CD8-positive, alpha-beta memory T cell (primary cell): Measurements from ENCODE around the gene METTL1. TPM values are rescaled to one million over a fixed set of nuclear protein-coding genes. Genes with fewer than 3 reads are reported as not detected.
"Not testable (repeated sequence)": the region's sequence is repeated elsewhere in the genome, so short reads cannot be mapped to it uniquely, and the experiment has no call there.

Source experiments
- CTCF ChIA-PET: fragments of 350-600 bp; sonication (Branson Sonifier 250); formaldehyde crosslinking; loops from one replicate; lab custom pipeline; 2021; ENCODE audit warnings: antibody characterized with exemption; lab: Charles Lee
- POLR2A ChIA-PET: fragments of 350-600 bp; sonication (Branson Sonifier 250); formaldehyde crosslinking; loops from one replicate; lab custom pipeline; 2021; ENCODE audit warnings: antibody characterized with exemption; lab: Charles Lee
- DNase-seq, 5 donors: peaks; one replicate each; pipeline versions ENCODE4 v3.0.0 to v3.0.0-alpha.2; 2020 to 2022; ENCODE audit warnings: mixed read lengths in 1 of 5
- H3K27ac ChIP-seq: one replicate; pipeline ENCODE4 v1.7.0; 2013; ENCODE audit warnings: low read depth, mild to moderate bottlenecking, low read length, moderate library complexity
- H3K27me3 ChIP-seq: 2 replicates; pipeline ENCODE4 v1.7.0; 2013; ENCODE audit warnings: low read length, mild to moderate bottlenecking; ENCODE audit not compliant: insufficient read depth, poor library complexity, severe bottlenecking
- H3K36me3 ChIP-seq: 2 replicates; pipeline ENCODE4 v1.7.0; 2013; ENCODE audit warnings: mild to moderate bottlenecking, low read length, moderate library complexity; ENCODE audit not compliant: insufficient read depth
- H3K4me1 ChIP-seq: 2 replicates; pipeline ENCODE4 v1.7.0; 2013; ENCODE audit warnings: mild to moderate bottlenecking, low read length, moderate library complexity; ENCODE audit not compliant: insufficient read depth
- H3K4me3 ChIP-seq: 2 replicates; pipeline ENCODE4 v1.7.0; 2013; ENCODE audit warnings: mild to moderate bottlenecking, low read length
- H3K9me3 ChIP-seq: 2 replicates; pipeline ENCODE4 v1.7.0; 2013; ENCODE audit warnings: mild to moderate bottlenecking, low read length
- H3K27ac Mint-ChIP-seq, 8 donors: one replicate each; pipeline ENCODE4 v1.8.0; 2020 to 2021; ENCODE audit warnings: mixed read lengths in 8 of 8, mild to moderate bottlenecking in 6 of 8, inconsistent platforms in 3 of 8, moderate library complexity in 3 of 8
- H3K27me3 Mint-ChIP-seq, 2 donors: one replicate each; pipeline ENCODE4 v1.8.0; 2020 to 2021; ENCODE audit warnings: mixed read lengths in 2 of 2, mild to moderate bottlenecking in 1 of 2, moderate library complexity in 1 of 2
- H3K36me3 Mint-ChIP-seq, 3 donors: one replicate each; pipeline ENCODE4 v1.8.0; 2020 to 2021; ENCODE audit warnings: mixed read lengths in 3 of 3, inconsistent platforms in 1 of 3, mild to moderate bottlenecking in 1 of 3
- H3K4me1 Mint-ChIP-seq, 3 donors: one replicate each; pipeline ENCODE4 v1.8.0; 2020 to 2021; ENCODE audit warnings: mixed read lengths in 3 of 3, inconsistent platforms in 1 of 3, mild to moderate bottlenecking in 1 of 3
- H3K4me3 Mint-ChIP-seq, 7 donors: one replicate each; pipeline ENCODE4 v1.8.0; 2020 to 2021; ENCODE audit warnings: mixed read lengths in 7 of 7, mild to moderate bottlenecking in 6 of 7, moderate library complexity in 4 of 7, inconsistent platforms in 2 of 7
- H3K9me3 Mint-ChIP-seq, 5 donors: one replicate each; pipeline ENCODE4 v1.8.0; 2020 to 2022; ENCODE audit warnings: mixed read lengths in 5 of 5, mild to moderate bottlenecking in 3 of 5, moderate library complexity in 2 of 5, inconsistent platforms in 1 of 5
- polyA plus RNA-seq: library from polyadenylated mRNA; unstranded; fragments of 300-500 nt; fragmentation: Illumina TruSeq; gene quantifications from one replicate; pipeline ENCODE4 v1.2.3, GENCODE V29; 2021
- total RNA-seq, 2 experiments: library from RNA; stranded (reverse); gene quantifications; one replicate each; pipeline ENCODE4 v1.2.3, GENCODE V29; 2021

The METTL1 gene
- total RNA-seq, result 10 to 100 TPM; 69.8 to 74.2 TPM
- polyA plus RNA-seq, result 18.6 TPM

DNA sequence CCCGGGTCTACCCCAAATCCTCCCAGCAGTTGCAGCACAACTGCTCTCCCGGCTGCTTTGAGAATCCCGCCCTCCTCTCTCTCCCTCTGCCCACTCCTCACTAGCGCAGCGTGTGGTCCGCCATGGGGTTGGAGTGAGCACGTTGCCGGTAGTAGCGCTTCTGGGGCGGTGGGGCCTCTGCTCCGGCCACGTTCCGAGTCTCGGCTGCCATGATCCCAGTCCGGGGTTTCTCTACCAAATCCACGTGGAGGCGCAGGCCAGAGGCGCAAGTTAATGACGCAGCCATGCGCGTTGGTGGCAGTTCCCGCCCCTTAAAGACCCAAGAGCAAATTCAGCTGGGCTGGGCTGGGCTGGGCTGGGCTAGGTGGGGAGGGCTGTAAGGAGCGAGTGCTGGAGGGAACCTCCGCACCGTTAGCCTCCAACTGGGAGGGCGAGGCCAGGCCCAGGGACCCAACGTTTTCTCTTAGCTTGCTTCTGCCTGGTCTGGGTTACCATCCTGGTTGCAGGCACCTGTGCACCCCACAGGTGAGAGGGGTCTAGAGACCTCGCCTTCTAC, at the start of gene METTL1:
Gene METTL1, minus strand, starts transcription at position 233 of the 556 bp plus-strand sequence. Its CDS starts 22 bp downstream, at position 211.
- Histone ChIP-seq H3K36me3 (no peaks in the 10 kb centered on the region), H3K4me3 (peak within 1 kb of the TSS; percentile 93), H3K4me1 (peaks cover 12% of the 10 kb centered on the region), H3K9me3 (no peaks in the 10 kb centered on the region), H3K27me3 (peaks cover 1% of the 10 kb centered on the region), H3K27ac (peak within 1 kb of the TSS; percentile 89)
- ChIA-PET POLR2A (interaction anchor here (0.5 to 1.3 kb wide), 6 partner anchors 9 to 1300 kb away, joined by 4 to 6 read pairs (median 6); partner anchors contain the start of genes ATP23, TSFM and TSPAN31), CTCF (interaction anchor here (0.9 to 2.2 kb wide), 5 partner anchors 10 to 131 kb away, joined by 3 to 14 read pairs (median 3); partner anchors contain the start of gene TSFM)
- Mint-ChIP-seq H3K4me1 (peaks cover 19 to 23% (median 21%) of the 10 kb centered on the region in 3 donors), H3K4me3 (peak within 1 kb of the TSS; percentile 93 to 99 (median 96)), H3K9me3 (no peaks in the 10 kb centered on the region), H3K36me3 (peaks cover 7 to 18% (median 14%) of the 10 kb centered on the region in 3 donors), H3K27ac (peak within 1 kb of the TSS; percentile 92 to 99 (median 98)), H3K27me3 (peaks cover 0 to 5% of the 10 kb centered on the region in 2 donors)
- DNase-seq, result peak; percentile 82 to 92 (median 86)

- H3K9me3 ChIP-seq, H3K4me1 Mint-ChIP-seq, H3K27me3 ChIP-seq, H3K27me3 Mint-ChIP-seq, H3K9me3 Mint-ChIP-seq, H3K27ac ChIP-seq, POLR2A ChIA-PET, CTCF ChIA-PET, H3K4me3 Mint-ChIP-seq, H3K4me1 ChIP-seq, H3K4me3 ChIP-seq, DNase-seq: not testable (repeated sequence)
- H3K27ac Mint-ChIP-seq, result peak overlapping the region in 2 of 8 donors; percentile 26 to 45
- H3K36me3 Mint-ChIP-seq, result peaks cover 5 to 68% (median 14%) of the 10 kb centered on the region in 3 donors
- peaks cover 47% of the 10 kb centered on the region for H3K36me3 ChIP-seq
Observed at GRCh38 chr12:57821015-57821414, 49.1 kb upstream of the METTL1 start.

GRCh38 chr12:57820119-57820518, 48.2 kb upstream of the METTL1 start:
- H3K27me3 ChIP-seq, H3K27me3 Mint-ChIP-seq, H3K4me3 Mint-ChIP-seq, H3K4me1 ChIP-seq, POLR2A ChIA-PET, H3K4me3 ChIP-seq, H3K27ac ChIP-seq, DNase-seq, H3K4me1 Mint-ChIP-seq, H3K9me3 ChIP-seq, H3K9me3 Mint-ChIP-seq: not testable (repeated sequence)
- CTCF ChIA-PET, result interaction anchor here (2.0 kb wide), 1 partner anchor 12 kb away, joined by 6 read pairs; no protein-coding TSS in a partner anchor
- H3K36me3 Mint-ChIP-seq, result peaks cover 0 to 60% (median 9%) of the 10 kb centered on the region in 3 donors
- peak overlapping the region in 3 of 8 donors; percentile 11 to 61 (median 33) for H3K27ac Mint-ChIP-seq
- H3K36me3 ChIP-seq, result peaks cover 39% of the 10 kb centered on the region

GRCh38 chr12:57817990-57818331, 46.1 kb upstream of the METTL1 start:
- not testable (repeated sequence) for H3K9me3 ChIP-seq, H3K27ac ChIP-seq, H3K9me3 Mint-ChIP-seq, H3K4me3 Mint-ChIP-seq, H3K4me1 Mint-ChIP-seq, H3K4me1 ChIP-seq, H3K27me3 Mint-ChIP-seq, H3K27me3 ChIP-seq, H3K4me3 ChIP-seq, DNase-seq
- peak overlapping the region in 1 of 8 donors; percentile 26 for H3K27ac Mint-ChIP-seq
- CTCF ChIA-PET, result interaction anchor here (1.1 to 2.1 kb wide), 6 partner anchors 11 to 87 kb away, joined by 3 to 8 read pairs (median 6); no protein-coding TSS in a partner anchor
- H3K36me3 ChIP-seq, result peaks cover 17% of the 10 kb centered on the region
- H3K36me3 Mint-ChIP-seq, result peaks cover 0 to 39% (median 3%) of the 10 kb centered on the region in 3 donors
- POLR2A ChIA-PET, result interaction anchor here (1.0 to 1.4 kb wide), 3 partner anchors 29 to 47 kb away, joined by 3 to 9 read pairs (median 3); partner anchors contain the start of gene CTDSP2

DNA sequence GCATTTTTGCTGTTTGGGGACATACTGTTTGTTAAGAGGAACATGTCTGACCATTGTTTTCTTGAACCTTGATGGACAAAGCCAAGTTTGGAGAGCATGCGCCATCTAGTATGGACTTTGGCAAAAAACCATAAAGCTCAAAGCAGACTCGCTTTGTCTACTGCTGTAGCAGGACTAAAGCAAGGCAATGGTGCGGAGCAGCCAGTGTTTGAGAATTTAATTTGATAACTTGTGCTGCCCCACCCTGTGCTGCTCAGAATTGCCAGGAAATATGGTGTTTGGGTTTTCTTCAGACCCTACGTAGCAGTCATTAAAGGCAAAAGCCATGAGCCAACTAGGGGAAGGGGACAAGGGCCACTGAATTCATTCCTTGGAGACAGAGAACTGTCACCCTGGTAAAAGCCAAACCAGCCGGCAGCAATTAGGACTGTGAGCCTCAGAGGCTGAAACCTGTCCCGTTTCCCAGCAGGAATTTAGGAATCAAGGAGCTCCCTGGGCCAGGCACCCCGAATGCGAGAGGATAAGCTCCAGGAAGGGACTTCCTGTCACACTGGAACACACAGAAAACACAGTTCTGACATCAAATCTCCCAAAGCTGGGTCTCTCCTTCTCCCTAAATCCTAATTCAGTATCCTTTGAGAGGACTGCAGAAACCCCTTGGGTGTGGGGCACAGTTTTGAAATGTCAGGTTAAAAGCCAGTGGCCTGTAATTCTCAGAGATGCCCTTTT, 45.5 kb upstream of the METTL1 start:
- Mint-ChIP-seq H3K27ac (peak overlapping the region in 1 of 8 donors; percentile 26), H3K9me3 (no peaks in the 10 kb centered on the region)
- POLR2A ChIA-PET, result interaction anchor here (1.4 kb wide), 1 partner anchor 48 kb away, joined by 3 read pairs; no protein-coding TSS in a partner anchor

DNA sequence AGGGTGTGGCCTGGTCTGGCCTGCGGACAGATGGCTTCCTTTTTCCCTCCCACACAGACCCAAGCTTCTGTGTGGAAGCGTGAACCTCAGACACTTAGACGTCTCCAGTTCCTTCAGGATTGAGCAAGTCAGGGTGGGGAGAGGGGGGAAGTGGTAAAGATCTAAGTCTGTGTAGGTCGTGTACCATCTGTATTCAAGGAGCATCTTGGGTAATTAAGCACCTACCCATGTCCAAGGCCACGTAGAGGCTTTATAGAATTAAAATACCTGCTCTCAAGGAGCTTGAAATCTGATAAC, 44.9 kb upstream of the METTL1 start:
- no peaks in the 10 kb centered on the region for H3K4me1 ChIP-seq
- Mint-ChIP-seq H3K4me3 (no peak overlapping the region), H3K36me3 (peaks cover 0 to 33% (median 2%) of the 10 kb centered on the region in 3 donors), H3K27me3 (no peaks in the 10 kb centered on the region), H3K9me3 (no peaks in the 10 kb centered on the region), H3K27ac (no peak overlapping the region), H3K4me1 (peaks cover 3 to 8% (median 4%) of the 10 kb centered on the region in 3 donors)
- no peak overlapping the region for H3K27ac ChIP-seq
- CTCF ChIA-PET, result interaction anchor here (2.1 kb wide), 1 partner anchor 60 kb away, joined by 5 read pairs; no protein-coding TSS in a partner anchor
- peaks cover 5% of the 10 kb centered on the region for H3K36me3 ChIP-seq
- POLR2A ChIA-PET, result interaction anchor here (1.4 kb wide), 1 partner anchor 48 kb away, joined by 3 read pairs; no protein-coding TSS in a partner anchor
- no peak for DNase-seq
- no peak overlapping the region for H3K4me3 ChIP-seq
- H3K9me3 ChIP-seq, result no peaks in the 10 kb centered on the region
- no peaks in the 10 kb centered on the region for H3K27me3 ChIP-seq

More for the DNA sequence above, 45.5 kb upstream of the METTL1 start:
- Mint-ChIP-seq H3K36me3 (peaks cover 0 to 37% (median 0%) of the 10 kb centered on the region in 3 donors), H3K4me1 (peaks cover 3 to 8% (median 4%) of the 10 kb centered on the region in 3 donors), H3K4me3 (no peak overlapping the region), H3K27me3 (no peaks in the 10 kb centered on the region)
- Histone ChIP-seq H3K4me3 (no peak overlapping the region), H3K4me1 (no peaks in the 10 kb centered on the region), H3K27me3 (no peaks in the 10 kb centered on the region), H3K36me3 (peaks cover 12% of the 10 kb centered on the region), H3K27ac (no peak overlapping the region), H3K9me3 (no peaks in the 10 kb centered on the region)
- CTCF ChIA-PET, result interaction anchor here (1.1 to 2.1 kb wide), 4 partner anchors 12 to 88 kb away, joined by 3 to 8 read pairs (median 5); no protein-coding TSS in a partner anchor
- DNase-seq, result no peak

DNA sequence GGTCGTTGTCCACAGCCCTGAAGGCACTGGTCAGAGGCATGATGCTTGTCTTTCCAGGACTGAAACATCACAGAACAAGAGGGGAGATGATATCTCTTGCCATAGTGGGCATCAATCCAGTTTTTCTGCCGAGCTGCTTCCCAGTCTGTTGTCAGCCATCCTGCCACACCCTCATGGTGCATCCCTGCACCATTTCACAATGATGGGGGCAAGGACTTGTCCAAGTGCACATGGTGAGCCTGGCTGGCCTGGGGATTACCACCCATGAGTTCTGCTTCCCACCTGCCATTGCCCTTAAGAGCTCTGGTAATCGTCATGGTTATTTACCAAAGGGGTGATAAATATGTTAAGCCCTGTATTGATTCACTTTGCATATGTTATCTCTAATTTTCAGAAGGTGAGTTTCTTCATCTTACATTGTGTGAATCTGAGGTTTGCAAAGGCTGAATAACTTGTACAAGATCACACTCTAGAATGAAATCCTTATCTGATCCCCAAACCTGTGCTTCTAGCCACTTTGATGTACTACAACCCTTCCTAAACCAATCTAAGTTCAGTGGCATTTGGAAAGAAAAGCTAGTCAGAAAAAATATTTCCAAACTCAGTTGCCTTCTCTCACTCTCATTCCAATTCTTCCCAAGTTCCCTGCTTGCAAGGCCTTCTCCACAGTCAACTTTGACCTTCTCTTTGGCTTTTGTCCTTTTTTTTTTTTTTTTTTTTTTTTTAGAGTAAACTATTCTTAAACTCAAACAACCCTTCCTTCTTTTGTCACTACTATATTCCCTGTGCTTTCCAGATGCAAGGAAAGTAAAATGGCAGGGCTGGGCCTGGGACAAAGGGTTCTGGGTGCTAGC, 44.3 kb upstream of the METTL1 start:
- no peak for DNase-seq
- no peaks in the 10 kb centered on the region for H3K36me3 ChIP-seq
- no peaks in the 10 kb centered on the region for H3K27me3 Mint-ChIP-seq
- H3K27me3 ChIP-seq, result no peaks in the 10 kb centered on the region
- no peaks in the 10 kb centered on the region for H3K9me3 Mint-ChIP-seq
- CTCF ChIA-PET, result no interaction called here
- H3K27ac Mint-ChIP-seq, result peak overlapping the region in 3 of 8 donors; percentile 11 to 78 (median 74)
- peaks cover 0 to 32% (median 5%) of the 10 kb centered on the region in 3 donors for H3K36me3 Mint-ChIP-seq
- H3K4me1 ChIP-seq, result no peaks in the 10 kb centered on the region
- H3K9me3 ChIP-seq, result no peaks in the 10 kb centered on the region
- H3K27ac ChIP-seq, result no peak overlapping the region
- no peak overlapping the region for H3K4me3 ChIP-seq
- POLR2A ChIA-PET, result interaction anchor here (0.5 to 0.7 kb wide), 3 partner anchors 30 to 223 kb away, joined by 3 to 12 read pairs (median 11); partner anchors contain the start of gene CTDSP2
- peaks cover 3 to 8% (median 4%) of the 10 kb centered on the region in 3 donors for H3K4me1 Mint-ChIP-seq
- H3K4me3 Mint-ChIP-seq, result no peak overlapping the region
